HEK293 (cell line): ENCODE data around the gene TSPY1.
"Not testable (repeated sequence)": the region's sequence is repeated elsewhere in the genome, so short reads cannot be mapped to it uniquely, and the experiment has no call there.

Experiments used
- MYNN ChIP-seq: fragments of 450-650 bp; formaldehyde crosslinking; IDR thresholded peaks from 2 replicates; pipeline ENCODE4 v1.5.1; 2016; ENCODE audit warnings: missing biosample characterization, missing genetic modification characterization, borderline replicate concordance
- SCRT2 ChIP-seq: fragments of 450-650 bp; formaldehyde crosslinking; IDR thresholded peaks from 2 replicates; pipeline ENCODE4 v1.5.1; 2016; ENCODE audit warnings: missing biosample characterization, missing genetic modification characterization
- ZNF174 ChIP-seq: fragments of 450-650 bp; formaldehyde crosslinking; IDR thresholded peaks from 2 replicates; pipeline ENCODE4 v1.5.0; 2017; ENCODE audit warnings: missing biosample characterization, mild to moderate bottlenecking, missing genetic modification characterization
- ZNF274 ChIP-seq, 2 experiments: fragments of 200-500 bp in 1 of 2; fragments of 450-650 bp in 1 of 2; sonication (Bioruptor generic) in 1 of 2; formaldehyde crosslinking in 1 of 2; IDR thresholded peaks; 2 replicates each; pipeline versions ENCODE4 v1.5.1 to v1.6.1; 2014 to 2016; ENCODE audit warnings: borderline replicate concordance in 1 of 2, inconsistent platforms in 1 of 2, low read length in 1 of 2, missing biosample characterization in 1 of 2, missing genetic modification characterization in 1 of 2
- ZNF426 ChIP-seq: fragments of 450-650 bp; formaldehyde crosslinking; IDR thresholded peaks from 2 replicates; pipeline ENCODE4 v1.5.1; 2017; ENCODE audit warnings: missing biosample characterization, missing genetic modification characterization, mild to moderate bottlenecking, inconsistent platforms, moderate library complexity
- ZNF571 ChIP-seq: fragments of 450-650 bp; formaldehyde crosslinking; IDR thresholded peaks from 2 replicates; pipeline ENCODE4 v1.5.0; 2017; ENCODE audit warnings: missing biosample characterization, missing genetic modification characterization
- ZNF707 ChIP-seq: fragments of 450-650 bp; formaldehyde crosslinking; IDR thresholded peaks from 2 replicates; pipeline ENCODE4 v1.5.1; 2016; ENCODE audit warnings: missing biosample characterization, missing genetic modification characterization
- ZNF785 ChIP-seq: fragments of 450-650 bp; formaldehyde crosslinking; IDR thresholded peaks from 2 replicates; pipeline ENCODE4 v1.5.1; 2016; ENCODE audit warnings: missing biosample characterization, missing genetic modification characterization
- TF ChIP-seq, protein P1 (sequence below): fragments of 450-650 bp; formaldehyde crosslinking; IDR thresholded peaks from 2 replicates; pipeline ENCODE4 v1.5.1; 2016; ENCODE audit warnings: missing biosample characterization, missing genetic modification characterization
- TF ChIP-seq, protein P2 (sequence below): sonication (generic); formaldehyde crosslinking; IDR thresholded peaks from 2 replicates; pipeline ENCODE4 v1.8.1; 2022; ENCODE audit warnings: mild to moderate bottlenecking, moderate library complexity, missing genetic modification reagents

GRCh38 chrY:9504396-9504795 is 37.6 kb downstream of the TSPY1 start:
- TF ChIP-seq, protein P1, sequence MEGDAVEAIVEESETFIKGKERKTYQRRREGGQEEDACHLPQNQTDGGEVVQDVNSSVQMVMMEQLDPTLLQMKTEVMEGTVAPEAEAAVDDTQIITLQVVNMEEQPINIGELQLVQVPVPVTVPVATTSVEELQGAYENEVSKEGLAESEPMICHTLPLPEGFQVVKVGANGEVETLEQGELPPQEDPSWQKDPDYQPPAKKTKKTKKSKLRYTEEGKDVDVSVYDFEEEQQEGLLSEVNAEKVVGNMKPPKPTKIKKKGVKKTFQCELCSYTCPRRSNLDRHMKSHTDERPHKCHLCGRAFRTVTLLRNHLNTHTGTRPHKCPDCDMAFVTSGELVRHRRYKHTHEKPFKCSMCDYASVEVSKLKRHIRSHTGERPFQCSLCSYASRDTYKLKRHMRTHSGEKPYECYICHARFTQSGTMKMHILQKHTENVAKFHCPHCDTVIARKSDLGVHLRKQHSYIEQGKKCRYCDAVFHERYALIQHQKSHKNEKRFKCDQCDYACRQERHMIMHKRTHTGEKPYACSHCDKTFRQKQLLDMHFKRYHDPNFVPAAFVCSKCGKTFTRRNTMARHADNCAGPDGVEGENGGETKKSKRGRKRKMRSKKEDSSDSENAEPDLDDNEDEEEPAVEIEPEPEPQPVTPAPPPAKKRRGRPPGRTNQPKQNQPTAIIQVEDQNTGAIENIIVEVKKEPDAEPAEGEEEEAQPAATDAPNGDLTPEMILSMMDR: not testable (repeated sequence)
- TF ChIP-seq ZNF785 (tag by site-specific recombination); SCRT2; ZNF426 (tag by site-specific recombination); ZNF274 (IDR thresholded peaks at IDR 0.05; ENCODE audit: low read length); ZNF274 (tag by site-specific recombination; IDR thresholded peaks at IDR 0.05; ENCODE audit: borderline replicate concordance); ZNF571; MYNN (tag by site-specific recombination); ZNF707; ZNF174 (tag by site-specific recombination): not testable (repeated sequence)
- TF ChIP-seq, protein P2, sequence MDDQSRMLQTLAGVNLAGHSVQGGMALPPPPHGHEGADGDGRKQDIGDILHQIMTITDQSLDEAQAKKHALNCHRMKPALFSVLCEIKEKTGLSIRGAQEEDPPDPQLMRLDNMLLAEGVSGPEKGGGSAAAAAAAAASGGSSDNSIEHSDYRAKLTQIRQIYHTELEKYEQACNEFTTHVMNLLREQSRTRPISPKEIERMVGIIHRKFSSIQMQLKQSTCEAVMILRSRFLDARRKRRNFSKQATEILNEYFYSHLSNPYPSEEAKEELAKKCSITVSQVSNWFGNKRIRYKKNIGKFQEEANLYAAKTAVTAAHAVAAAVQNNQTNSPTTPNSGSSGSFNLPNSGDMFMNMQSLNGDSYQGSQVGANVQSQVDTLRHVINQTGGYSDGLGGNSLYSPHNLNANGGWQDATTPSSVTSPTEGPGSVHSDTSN: not testable (repeated sequence)
